ENCODE data around the gene CDRT4. TPM values are rescaled to one million over a fixed set of nuclear protein-coding genes. Genes with fewer than 3 reads are reported as not detected.

The CDRT4 gene
- total RNA-seq, 2 donors from 2014 or later: 2.3 to 48.1 TPM

GRCh38 chr17:15412606-15413005 is 54.8 kb downstream of the CDRT4 start:
- intact Hi-C loops (cut with DNase I): no loop called here
- no peaks in the 10 kb centered on the region for H3K36me3 ChIP-seq (replicated peaks in 1 of 2; ENCODE audit: insufficient read depth in 1 of 2, low read depth in 2 of 2)
- H3K9me3 ChIP-seq: no peaks in the 10 kb centered on the region
- H3K27me3 ChIP-seq: no peaks in the 10 kb centered on the region
- DNase-seq (no peak), ATAC-seq (no peak)
- TF ChIP-seq CTCF (IDR thresholded peaks at IDR 0.05) (no peak), POLR2A (IDR thresholded peaks at IDR 0.05) (no peak)
- H3K27ac ChIP-seq: no peak overlapping the region
- H3K4me3 ChIP-seq: no peak overlapping the region
- no peaks in the 10 kb centered on the region for H3K4me1 ChIP-seq
- WGBS, 2 donors: 88 to 93% methylated on average over 7 of the region's 7 CpGs

- ATAC-seq: no peak
- no peaks in the 10 kb centered on the region for H3K9me3 ChIP-seq
- DNase-seq: peak in 1 of 4 donors; percentile 31
- WGBS, 2 donors: 64 to 73% methylated on average over 7 of the region's 7 CpGs
- no peak for TF ChIP-seq POLR2A (IDR thresholded peaks at IDR 0.05)
- TF ChIP-seq CTCF (IDR thresholded peaks at IDR 0.05): no peak
- intact Hi-C loops (cut with DNase I): no loop called here
- no peak overlapping the region for H3K4me3 ChIP-seq
- no peaks in the 10 kb centered on the region for H3K36me3 ChIP-seq (replicated peaks in 1 of 2; ENCODE audit: insufficient read depth in 1 of 2, low read depth in 2 of 2)
- no peaks in the 10 kb centered on the region for H3K4me1 ChIP-seq
- no peaks in the 10 kb centered on the region for H3K27me3 ChIP-seq
- peak overlapping the region in 1 of 4 donors; percentile 44 for H3K27ac ChIP-seq
Measured at GRCh38 chr17:15411384-15412198, 55.8 kb downstream of the CDRT4 start.

- 71% methylated on average over 11 to 14 of the region's 14 CpGs for WGBS, 2 donors
- ATAC-seq: peak; percentile 77
Measured at GRCh38 chr17:15409721-15410250, 57.6 kb downstream of the CDRT4 start.

GRCh38 chr17:15408803-15409202 is 58.6 kb downstream of the CDRT4 start:
- intact Hi-C loops (cut with DNase I): no loop called here
- Histone ChIP-seq H3K27ac (no peak overlapping the region), H3K27me3 (no peaks in the 10 kb centered on the region), H3K4me1 (no peaks in the 10 kb centered on the region), H3K9me3 (no peaks in the 10 kb centered on the region), H3K36me3 (replicated peaks in 1 of 2; ENCODE audit: insufficient read depth in 1 of 2, low read depth in 2 of 2) (no peaks in the 10 kb centered on the region), H3K4me3 (no peak overlapping the region)
- TF ChIP-seq CTCF (IDR thresholded peaks at IDR 0.05): peak in 1 of 7 experiments; percentile 12
- no peak for TF ChIP-seq POLR2A (IDR thresholded peaks at IDR 0.05)
- ATAC-seq (no peak), DNase-seq (no peak)
- 82 to 88% methylated on average over 3 of the region's 3 CpGs for WGBS, 2 donors

More at GRCh38 chr17:15409721-15410250, 57.6 kb downstream of the CDRT4 start:
- Histone ChIP-seq H3K4me1 (no peaks in the 10 kb centered on the region), H3K27me3 (no peaks in the 10 kb centered on the region), H3K27ac (peak overlapping the region; percentile 8 to 67 (median 48)), H3K4me3 (no peak overlapping the region), H3K36me3 (replicated peaks in 1 of 2; ENCODE audit: insufficient read depth in 1 of 2, low read depth in 2 of 2) (no peaks in the 10 kb centered on the region), H3K9me3 (no peaks in the 10 kb centered on the region)
- intact Hi-C loops (cut with DNase I): no loop called here
- DNase-seq: peak in 3 of 4 donors; percentile 27 to 44 (median 34)
- no peak for TF ChIP-seq CTCF (IDR thresholded peaks at IDR 0.05)
- TF ChIP-seq POLR2A (IDR thresholded peaks at IDR 0.05): peak in 2 of 3 donors; percentile 32 to 40
